ENCODE data around the gene ZSWIM3.

Gene ZSWIM3

DNA sequence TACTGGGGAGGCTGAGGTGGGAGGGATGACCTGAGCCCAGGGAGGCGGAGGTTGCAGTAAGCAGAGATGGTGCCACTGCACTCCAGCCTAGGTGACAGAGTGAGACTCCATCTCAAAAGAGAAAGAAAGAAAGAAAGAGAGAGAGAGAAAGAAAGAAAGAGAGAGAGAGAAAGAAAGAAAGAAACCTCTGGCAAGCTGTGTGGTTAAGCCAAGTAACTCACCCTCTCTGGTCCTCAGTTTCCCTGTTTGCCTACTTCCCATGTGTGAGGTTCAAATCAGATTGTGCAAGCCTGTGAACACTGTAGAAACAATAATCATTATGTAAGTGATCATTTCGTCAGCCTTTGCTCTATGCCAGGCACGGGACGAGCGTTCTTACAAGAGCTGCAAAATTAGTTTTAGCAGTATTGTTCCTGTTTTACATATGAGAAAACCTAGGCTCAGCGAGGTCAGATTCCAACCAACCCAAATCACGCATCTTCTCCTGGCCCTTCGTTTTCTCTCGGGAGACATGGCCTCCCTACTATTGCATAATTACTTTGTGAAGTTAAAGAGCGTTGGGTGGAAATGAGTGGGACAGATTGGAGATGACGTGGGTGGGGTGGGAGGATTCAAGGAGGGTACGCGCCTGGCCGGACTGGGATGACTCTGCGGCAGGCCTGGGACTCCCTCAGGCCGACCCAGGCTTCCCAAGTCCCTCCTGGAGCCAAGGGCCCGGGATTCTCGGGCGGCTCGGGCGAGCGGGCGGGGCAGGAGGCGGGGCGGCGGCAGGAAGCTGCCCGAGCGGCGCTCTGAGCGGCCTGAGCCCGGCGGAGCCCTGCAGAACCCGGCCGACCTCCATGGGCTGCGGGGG is 24.2 kb upstream of the ZSWIM3 start, which contains the start of gene SNX21:
Gene SNX21, plus strand, starts transcription at position 770 of the 853 bp plus-strand sequence. CDS start 121 bp downstream, outside the sequence.
- no peak for TF ChIP-seq ZFX (IDR thresholded peaks at IDR 0.05; ENCODE audit: borderline replicate concordance)
- TF ChIP-seq, protein P1, sequence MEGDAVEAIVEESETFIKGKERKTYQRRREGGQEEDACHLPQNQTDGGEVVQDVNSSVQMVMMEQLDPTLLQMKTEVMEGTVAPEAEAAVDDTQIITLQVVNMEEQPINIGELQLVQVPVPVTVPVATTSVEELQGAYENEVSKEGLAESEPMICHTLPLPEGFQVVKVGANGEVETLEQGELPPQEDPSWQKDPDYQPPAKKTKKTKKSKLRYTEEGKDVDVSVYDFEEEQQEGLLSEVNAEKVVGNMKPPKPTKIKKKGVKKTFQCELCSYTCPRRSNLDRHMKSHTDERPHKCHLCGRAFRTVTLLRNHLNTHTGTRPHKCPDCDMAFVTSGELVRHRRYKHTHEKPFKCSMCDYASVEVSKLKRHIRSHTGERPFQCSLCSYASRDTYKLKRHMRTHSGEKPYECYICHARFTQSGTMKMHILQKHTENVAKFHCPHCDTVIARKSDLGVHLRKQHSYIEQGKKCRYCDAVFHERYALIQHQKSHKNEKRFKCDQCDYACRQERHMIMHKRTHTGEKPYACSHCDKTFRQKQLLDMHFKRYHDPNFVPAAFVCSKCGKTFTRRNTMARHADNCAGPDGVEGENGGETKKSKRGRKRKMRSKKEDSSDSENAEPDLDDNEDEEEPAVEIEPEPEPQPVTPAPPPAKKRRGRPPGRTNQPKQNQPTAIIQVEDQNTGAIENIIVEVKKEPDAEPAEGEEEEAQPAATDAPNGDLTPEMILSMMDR (IDR thresholded peaks at IDR 0.05): no peak
- H3K27ac ChIP-seq: peak within 1 kb of the TSS; percentile 54

GRCh38 chr20:45833883-45834796 is 23.3 kb upstream of the ZSWIM3 start:
- TF ChIP-seq, protein P1 (IDR thresholded peaks at IDR 0.05): no peak
- no peak for TF ChIP-seq ZFX (IDR thresholded peaks at IDR 0.05; ENCODE audit: borderline replicate concordance)
- peak overlapping the region; percentile 54 for H3K27ac ChIP-seq

GRCh38 chr20:45834797-45835161 is 22.6 kb upstream of the ZSWIM3 start:
- no peak overlapping the region for H3K27ac ChIP-seq
- TF ChIP-seq, protein P1 (IDR thresholded peaks at IDR 0.05): no peak
- no peak for TF ChIP-seq ZFX (IDR thresholded peaks at IDR 0.05; ENCODE audit: borderline replicate concordance)

GRCh38 chr20:45835329-45835765 is 22.1 kb upstream of the ZSWIM3 start:
- H3K27ac ChIP-seq: no peak overlapping the region
- TF ChIP-seq ZFX (IDR thresholded peaks at IDR 0.05; ENCODE audit: borderline replicate concordance): no peak
- TF ChIP-seq, protein P1 (IDR thresholded peaks at IDR 0.05): no peak

- no peak overlapping the region for H3K27ac ChIP-seq
- TF ChIP-seq ZFX (IDR thresholded peaks at IDR 0.05; ENCODE audit: borderline replicate concordance): no peak
- TF ChIP-seq, protein P1 (IDR thresholded peaks at IDR 0.05): no peak
These were observed 21.6 kb upstream of the ZSWIM3 start for GRCh38 chr20:45835825-45836224.

- no peak overlapping the region for H3K27ac ChIP-seq
- TF ChIP-seq ZFX (IDR thresholded peaks at IDR 0.05; ENCODE audit: borderline replicate concordance): no peak
- TF ChIP-seq, protein P1 (IDR thresholded peaks at IDR 0.05): no peak
These were observed 20.6 kb upstream of the ZSWIM3 start for GRCh38 chr20:45836841-45837240.

All from 22Rv1 (cell line).